SK-N-MC (cell line): ENCODE results near the gene KMT2A.

ENCODE experiments used
- EZH2 ChIP-seq: fragments of 200-600 bp; sonication (generic); IDR thresholded peaks from one replicate; pipeline ENCODE4 v1.6.1; 2017; ENCODE audit warnings: antibody characterized with exemption
- POLR2AphosphoS5 ChIP-seq: IDR thresholded peaks from 2 replicates; pipeline ENCODE4 v1.6.1; 2012; ENCODE audit warnings: mild to moderate bottlenecking, low read depth, low read length, borderline replicate concordance

GRCh38 chr11:118412921-118413320 lies 23.4 kb upstream of the KMT2A start:
- TF ChIP-seq EZH2 (no peak), POLR2AphosphoS5 (no peak)
